Measurements from ENCODE around the gene AWAT1. TPM values are rescaled to one million over a fixed set of nuclear protein-coding genes. Genes with fewer than 3 reads are reported as not detected.

The AWAT1 gene
- total RNA-seq, 1 experiment from 2014 or later, result not detected

GRCh38 chrX:70257423-70258288 lies 23.2 kb downstream of the AWAT1 start:
- Histone ChIP-seq H2BK12ac (ENCODE audit: insufficient read length, low read depth, low read length) (no peak overlapping the region), H3K79me2 (ENCODE audit: insufficient read depth, low read length) (no peaks in the 10 kb centered on the region), H2BK120ac (ENCODE audit: low read depth, low read length, poor library complexity, severe bottlenecking) (no peak overlapping the region), H4K8ac (replicated peaks; ENCODE audit: insufficient read length, low read depth, low read length) (no peak overlapping the region), H2BK20ac (ENCODE audit: low read depth, low read length, poor library complexity, severe bottlenecking) (no peak overlapping the region), H3K23ac (ENCODE audit: insufficient read length, low read depth, low read length) (no peak overlapping the region), H2BK15ac (ENCODE audit: low read depth, low read length) (no peak overlapping the region), H3T11ph (ENCODE audit: low read length) (no peak overlapping the region), H3K9me3 (ENCODE audit: control insufficient read depth, low read depth, low read length) (peaks cover 54% of the 10 kb centered on the region), H3K18ac (ENCODE audit: insufficient read length, low read depth, low read length) (no peak overlapping the region), H3K79me1 (ENCODE audit: insufficient read depth, low read depth, low read length, poor library complexity, severe bottlenecking) (no peaks in the 10 kb centered on the region), H2BK5ac (ENCODE audit: insufficient read length, low read length) (no peak overlapping the region), H3K27ac (ENCODE audit: insufficient read length, low read depth, low read length) (no peak overlapping the region), H3K27me3 (ENCODE audit: insufficient read depth, low read length) (no peaks in the 10 kb centered on the region), H2AFZ (ENCODE audit: low read length) (no peak overlapping the region), H3K56ac (ENCODE audit: insufficient read length, low read depth, low read length) (no peak overlapping the region), H3K23me2 (ENCODE audit: insufficient read length, low read depth, low read length, poor library complexity, severe bottlenecking) (no peaks in the 10 kb centered on the region), H2AK5ac (ENCODE audit: insufficient read length, low read length) (no peak overlapping the region), H3K14ac (ENCODE audit: insufficient read depth, low read length) (no peak overlapping the region), H4K91ac (ENCODE audit: insufficient read length, low read depth, low read length) (no peak overlapping the region), H3K4me2 (ENCODE audit: insufficient read depth, insufficient read length, low read length) (no peak overlapping the region), H3K4ac (ENCODE audit: low read depth, low read length) (no peak overlapping the region), H3K4me1 (ENCODE audit: insufficient read depth, low read length) (no peaks in the 10 kb centered on the region), H4K5ac (ENCODE audit: insufficient read length, low read depth, low read length) (no peak overlapping the region), H4K20me1 (ENCODE audit: control insufficient read depth, insufficient read depth, insufficient read length) (no peaks in the 10 kb centered on the region), H3K9ac (ENCODE audit: extremely low read depth, insufficient read length, low read length) (no peak overlapping the region)
- no peak overlapping the region for H3K27ac Mint-ChIP-seq
- no peaks in the 10 kb centered on the region for H3K27me3 Mint-ChIP-seq (ENCODE audit: low read depth)
- peaks cover 10 to 13% of the 10 kb centered on the region in 2 experiments for H3K4me1 Mint-ChIP-seq
- H3K36me3 Mint-ChIP-seq (ENCODE audit: insufficient read depth in 1 of 3, low read depth in 3 of 3), result peaks cover 0 to 5% (median 4%) of the 10 kb centered on the region in 3 experiments; a peak in 3 of 7 replicates
- WGBS (ENCODE audit: extremely low coverage, insufficient read length, low lambda C conversion rate), result no CpG with 5 or more reads among the region's 5 CpGs
- H3K9me3 Mint-ChIP-seq, result peaks cover 72 to 73% of the 10 kb centered on the region in 2 experiments
- TF ChIP-seq CTCF (conservative IDR thresholded peaks at IDR 0.05), result no peak
- no peak for DNase-seq
- no peak overlapping the region for H3K4me3 Mint-ChIP-seq
